Nephron (organoid): ENCODE data around the gene PTPRA.
A peak's percentile ranks its signal among the peaks of the same experiment; 100 is the strongest.

Experiments
- H3K27ac Mint-ChIP-seq, 3 experiments: 2 replicates each; pipeline ENCODE4 v1.8.0; 2020; ENCODE audit warnings: mixed read lengths in 3 of 3, mild to moderate bottlenecking in 2 of 3, moderate library complexity in 1 of 3
- H3K27me3 Mint-ChIP-seq: 2 replicates; pipeline ENCODE4 v1.8.0; 2021; ENCODE audit warnings: low read depth, mild to moderate bottlenecking, moderate library complexity, mixed read lengths
- H3K36me3 Mint-ChIP-seq: 2 replicates; pipeline ENCODE4 v1.8.0; 2020; ENCODE audit warnings: low read depth, mixed read lengths
- H3K4me1 Mint-ChIP-seq: 2 replicates; pipeline ENCODE4 v1.8.0; 2020; ENCODE audit warnings: mixed read lengths
- H3K4me3 Mint-ChIP-seq, 3 experiments: 2 replicates each; pipeline ENCODE4 v1.8.0; 2020; ENCODE audit warnings: mild to moderate bottlenecking in 3 of 3, mixed read lengths in 3 of 3, moderate library complexity in 2 of 3
- H3K9me3 Mint-ChIP-seq: 2 replicates; pipeline ENCODE4 v1.8.0; 2020; ENCODE audit warnings: mixed read lengths
- CTCF ChIP-seq, 3 experiments: fragments of 200-600 bp; sonication (generic); IDR thresholded peaks; one replicate each; pipeline ENCODE4 v1.5.0; 2021; ENCODE audit warnings: antibody characterized with exemption in 3 of 3; ENCODE audit not compliant: unreplicated experiment in 3 of 3

Gene PTPRA

GRCh38 chr20:2871111-2871465, 2.2 kb upstream of the PTPRA start:
- no peaks in the 10 kb centered on the region for H3K9me3 Mint-ChIP-seq
- peak overlapping the region; percentile 44 to 63 (median 63) for H3K4me3 Mint-ChIP-seq
- peaks cover 21% of the 10 kb centered on the region for H3K27me3 Mint-ChIP-seq
- H3K27ac Mint-ChIP-seq: peak overlapping the region in 1 of 3 experiments; percentile 47
- H3K36me3 Mint-ChIP-seq: peaks cover 5% of the 10 kb centered on the region
- H3K4me1 Mint-ChIP-seq: peaks cover 38% of the 10 kb centered on the region
- no peak for TF ChIP-seq CTCF (IDR thresholded peaks at IDR 0.05; ENCODE audit: unreplicated experiment in 3 of 3)

GRCh38 chr20:2871661-2872458, 1.4 kb upstream of the PTPRA start:
- H3K9me3 Mint-ChIP-seq: no peaks in the 10 kb centered on the region
- H3K4me1 Mint-ChIP-seq: peaks cover 46% of the 10 kb centered on the region
- peaks cover 10% of the 10 kb centered on the region for H3K36me3 Mint-ChIP-seq
- peak overlapping the region; percentile 88 to 97 (median 92) for H3K4me3 Mint-ChIP-seq
- peak overlapping the region in 2 of 3 experiments; percentile 6 to 21 for H3K27ac Mint-ChIP-seq
- no peak for TF ChIP-seq CTCF (IDR thresholded peaks at IDR 0.05; ENCODE audit: unreplicated experiment in 3 of 3)
- H3K27me3 Mint-ChIP-seq: peaks cover 21% of the 10 kb centered on the region

- Mint-ChIP-seq H3K9me3 (no peaks in the 10 kb centered on the region), H3K27me3 (peaks cover 21% of the 10 kb centered on the region), H3K4me1 (peaks cover 47% of the 10 kb centered on the region), H3K4me3 (peak overlapping the region; percentile 88 to 97 (median 92)), H3K36me3 (peaks cover 11% of the 10 kb centered on the region), H3K27ac (peak overlapping the region in 2 of 3 experiments; percentile 38 to 78)
- TF ChIP-seq CTCF (IDR thresholded peaks at IDR 0.05; ENCODE audit: unreplicated experiment in 3 of 3): no peak
Measured at GRCh38 chr20:2872459-2873009, 747 bp upstream of the PTPRA start.

- TF ChIP-seq CTCF (IDR thresholded peaks at IDR 0.05; ENCODE audit: unreplicated experiment in 3 of 3): no peak
- peaks cover 11% of the 10 kb centered on the region for H3K36me3 Mint-ChIP-seq
- peaks cover 49% of the 10 kb centered on the region for H3K4me1 Mint-ChIP-seq
- peak overlapping the region; percentile 83 to 91 (median 85) for H3K4me3 Mint-ChIP-seq
- H3K27ac Mint-ChIP-seq: peak overlapping the region in 2 of 3 experiments; percentile 49 to 74
- H3K9me3 Mint-ChIP-seq: no peaks in the 10 kb centered on the region
- H3K27me3 Mint-ChIP-seq: peaks cover 21% of the 10 kb centered on the region
Measured at GRCh38 chr20:2873747-2874041, 413 bp downstream of the PTPRA start.

GRCh38 chr20:2874456-2874855, 1.2 kb downstream of the PTPRA start:
- Mint-ChIP-seq H3K36me3 (peaks cover 11% of the 10 kb centered on the region), H3K27me3 (peaks cover 21% of the 10 kb centered on the region), H3K4me1 (peaks cover 55% of the 10 kb centered on the region), H3K4me3 (peak overlapping the region; percentile 83 to 91 (median 85)), H3K27ac (peak overlapping the region; percentile 5 to 60 (median 14)), H3K9me3 (no peaks in the 10 kb centered on the region)
- TF ChIP-seq CTCF (IDR thresholded peaks at IDR 0.05; ENCODE audit: unreplicated experiment in 3 of 3): no peak
